Measurements from ENCODE around the gene RAP1GAP.
"Not testable (repeated sequence)": the region's sequence is repeated elsewhere in the genome, so short reads cannot be mapped to it uniquely, and the experiment has no call there.

Gene RAP1GAP

GRCh38 chr1:21574466-21575151, 94.5 kb downstream of the RAP1GAP start:
- H3K4me3 ChIP-seq (ENCODE audit: low read depth, low read length): no peak overlapping the region

DNA sequence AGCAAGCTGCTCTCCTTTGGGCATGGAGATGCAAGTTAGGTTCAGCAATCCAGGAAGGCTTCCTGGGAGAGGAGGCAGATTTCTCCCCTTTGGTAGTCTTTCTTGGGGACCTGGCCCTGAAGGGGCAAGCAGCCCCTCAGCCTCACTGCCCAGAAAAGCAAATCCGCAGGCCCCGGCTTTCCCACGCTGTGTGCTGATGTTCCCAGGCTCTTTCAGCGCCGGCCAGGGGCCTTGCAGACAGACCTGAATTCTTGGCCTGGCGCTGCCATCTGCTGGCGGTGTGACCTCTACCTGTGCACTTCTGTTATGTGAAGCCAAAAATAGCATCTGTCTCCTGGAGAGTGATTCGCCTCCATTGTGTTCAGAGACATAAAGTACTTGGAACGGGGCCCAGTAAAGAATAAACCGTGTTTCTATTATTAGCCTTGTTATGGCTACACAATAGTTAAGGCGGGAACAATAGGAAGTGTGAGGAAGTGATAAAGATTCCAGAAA, 95.1 kb downstream of the RAP1GAP start:
- no peak overlapping the region for H3K4me3 ChIP-seq (ENCODE audit: low read depth, low read length)

DNA sequence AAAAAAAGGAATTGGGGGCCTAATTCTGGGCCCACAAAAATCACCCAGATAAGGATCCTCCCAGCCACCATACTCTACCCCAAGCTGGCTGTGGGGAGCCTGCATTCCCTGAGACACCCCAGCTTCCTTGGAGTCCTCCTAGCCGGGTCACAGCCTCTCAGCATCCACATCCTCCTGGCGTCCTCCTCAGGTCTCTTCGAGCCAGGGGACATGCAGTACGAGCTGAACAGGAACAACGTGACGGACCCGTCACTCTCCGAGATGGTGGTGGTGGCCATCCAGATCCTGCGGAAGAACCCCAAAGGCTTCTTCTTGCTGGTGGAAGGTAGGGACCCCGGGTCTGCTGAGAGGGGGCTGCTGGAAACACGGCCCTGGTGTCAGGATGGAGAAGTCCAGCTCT, 95.7 kb downstream of the RAP1GAP start:
- H3K4me3 ChIP-seq (ENCODE audit: low read depth, low read length): no peak overlapping the region

DNA sequence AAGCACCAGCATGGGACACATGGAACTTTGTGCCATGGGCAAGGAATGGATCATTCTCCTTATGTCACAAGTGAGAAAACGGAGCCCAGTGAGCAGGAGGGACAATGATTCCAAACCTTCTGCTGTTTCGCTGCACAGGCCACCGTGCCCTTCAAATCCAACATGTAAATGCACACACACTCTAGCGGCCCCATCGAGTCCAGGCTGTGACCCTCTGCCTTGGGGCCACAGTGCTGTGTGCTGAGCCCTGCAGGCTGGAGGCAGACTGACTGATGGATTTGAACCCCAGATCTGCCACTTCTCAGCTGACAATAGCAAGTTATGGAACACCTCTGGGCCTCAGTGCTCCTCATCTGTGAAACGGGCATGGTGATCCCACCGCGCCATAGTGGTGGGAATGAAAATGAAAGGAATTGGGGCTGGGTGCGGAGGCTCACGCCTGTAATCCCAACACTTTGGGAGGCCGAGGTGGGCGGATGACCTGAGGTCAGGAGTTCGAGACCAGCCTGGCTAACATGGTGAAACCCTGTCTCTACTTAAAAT, 96.4 kb downstream of the RAP1GAP start:
- H3K4me3 ChIP-seq (ENCODE audit: low read depth, low read length): no peak overlapping the region

- H3K4me3 ChIP-seq (ENCODE audit: low read depth, low read length): no peak overlapping the region
These were observed 96.9 kb downstream of the RAP1GAP start for GRCh38 chr1:21572221-21572620.

- H3K4me3 ChIP-seq (ENCODE audit: low read depth, low read length): no peak overlapping the region
These were observed 98.3 kb downstream of the RAP1GAP start for GRCh38 chr1:21570885-21571284.

DNA sequence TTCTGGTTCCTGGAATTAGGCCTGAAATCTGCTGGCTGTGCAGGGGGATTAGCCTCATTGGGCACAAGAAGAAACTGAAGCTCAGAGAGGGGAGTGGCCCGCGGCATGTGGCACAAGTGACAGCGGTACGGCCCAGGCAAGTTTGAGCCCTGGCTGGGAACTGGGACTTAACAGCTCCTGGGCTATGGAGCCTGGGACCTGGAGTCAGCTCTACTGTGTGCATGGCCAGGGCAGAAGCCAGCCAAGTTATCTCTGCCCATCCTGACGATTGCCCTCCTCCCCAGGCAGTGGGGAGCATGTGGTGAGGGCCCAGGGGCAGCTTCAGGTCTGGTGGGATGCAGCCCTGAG, 98.7 kb downstream of the RAP1GAP start:
- H3K4me3 ChIP-seq (ENCODE audit: low read depth, low read length): no peak overlapping the region

DNA sequence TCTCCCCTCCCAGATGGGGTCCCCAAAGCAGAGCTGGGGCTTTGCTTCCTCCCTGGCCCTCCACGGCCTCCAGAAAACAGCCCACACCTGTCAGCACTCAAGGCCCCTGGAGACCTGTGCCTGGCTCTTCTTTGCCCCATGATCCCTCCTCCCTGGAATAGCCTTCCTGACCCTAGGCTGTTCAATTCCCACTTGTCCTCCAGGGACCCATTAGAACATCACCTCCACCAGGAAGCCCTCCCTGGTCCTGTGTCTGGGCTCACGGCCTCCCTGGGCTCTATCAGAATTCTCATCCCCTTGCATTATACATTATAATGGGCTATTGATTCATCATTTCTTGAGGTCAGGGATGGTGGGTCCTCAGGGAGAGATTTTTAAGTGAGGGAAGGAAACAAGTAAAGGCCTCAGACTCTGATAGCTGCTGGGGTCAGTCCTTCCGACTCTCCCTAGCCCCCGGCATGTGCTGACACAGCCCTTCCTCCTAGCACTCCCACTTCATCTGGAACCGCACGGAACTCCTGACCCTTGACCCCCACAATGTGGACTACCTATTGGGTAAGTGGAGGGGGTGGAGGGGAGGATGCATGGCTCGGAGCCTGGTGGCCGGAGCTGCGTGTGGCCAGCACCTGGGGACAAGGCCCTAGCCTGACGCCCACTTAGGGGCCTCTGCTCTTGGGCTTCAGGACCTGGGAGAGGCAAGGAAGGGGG, 99.2 kb downstream of the RAP1GAP start:
- no peak overlapping the region for H3K4me3 ChIP-seq (ENCODE audit: low read depth, low read length)

DNA sequence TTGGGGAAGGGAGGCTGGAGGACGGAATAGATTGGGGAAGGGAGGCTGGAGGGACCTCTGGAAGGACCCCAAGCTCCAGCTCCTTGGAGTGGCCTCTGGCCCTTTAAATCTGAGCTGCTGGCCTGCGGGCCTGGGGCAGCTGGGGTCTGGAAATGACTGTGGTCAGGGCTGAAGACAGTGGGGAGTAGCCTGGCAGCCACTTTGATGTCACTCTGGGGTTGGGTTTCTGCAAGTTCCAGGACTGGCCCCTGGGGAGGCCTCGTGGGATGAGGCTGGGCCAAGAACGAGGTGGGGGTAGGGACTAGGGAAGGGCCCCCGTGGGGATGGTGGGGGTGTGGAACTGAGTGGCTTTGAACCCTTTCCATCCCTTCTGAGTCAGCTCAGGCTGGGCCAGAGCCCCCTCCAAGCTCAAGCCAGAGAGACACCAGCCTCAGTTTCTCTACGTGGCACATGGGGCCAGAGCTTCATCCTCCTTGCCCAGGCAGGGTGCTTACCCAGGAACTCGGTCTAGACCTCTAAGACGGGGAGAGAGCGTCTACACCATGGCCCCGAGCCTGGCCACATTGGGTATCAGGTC, 100.3 kb downstream of the RAP1GAP start:
- no peak overlapping the region for H3K4me3 ChIP-seq (ENCODE audit: low read depth, low read length)

- H3K4me3 ChIP-seq (ENCODE audit: low read depth, low read length): no peak overlapping the region
These were observed 101.0 kb downstream of the RAP1GAP start for GRCh38 chr1:21568006-21568746.

GRCh38 chr1:21567241-21568005, 101.7 kb downstream of the RAP1GAP start:
- H3K4me3 ChIP-seq (ENCODE audit: low read depth, low read length): no peak overlapping the region

GRCh38 chr1:21566361-21566760, 102.8 kb downstream of the RAP1GAP start:
- H3K4me3 ChIP-seq (ENCODE audit: low read depth, low read length): not testable (repeated sequence)

DNA sequence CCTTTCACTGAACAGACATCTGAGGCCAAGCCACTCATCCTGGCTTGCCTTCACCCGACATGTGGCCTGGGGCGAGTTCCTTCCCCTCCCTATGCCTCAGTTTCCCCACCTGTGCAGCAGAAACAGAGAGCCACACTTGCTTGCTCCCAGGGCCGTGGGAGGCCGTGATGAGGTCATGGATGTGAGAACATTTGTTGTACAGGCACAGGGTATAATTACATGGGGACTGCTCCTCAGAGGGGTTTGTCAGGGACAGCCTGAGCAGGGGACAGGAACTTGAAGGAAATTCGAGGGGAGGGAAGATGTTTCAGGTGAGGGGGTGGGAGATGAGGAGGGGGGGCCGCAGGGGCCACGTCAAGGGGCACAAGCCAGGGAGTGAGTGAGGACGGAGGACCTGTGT, 103.9 kb downstream of the RAP1GAP start:
- H3K4me3 ChIP-seq (ENCODE audit: low read depth, low read length): no peak overlapping the region

DNA sequence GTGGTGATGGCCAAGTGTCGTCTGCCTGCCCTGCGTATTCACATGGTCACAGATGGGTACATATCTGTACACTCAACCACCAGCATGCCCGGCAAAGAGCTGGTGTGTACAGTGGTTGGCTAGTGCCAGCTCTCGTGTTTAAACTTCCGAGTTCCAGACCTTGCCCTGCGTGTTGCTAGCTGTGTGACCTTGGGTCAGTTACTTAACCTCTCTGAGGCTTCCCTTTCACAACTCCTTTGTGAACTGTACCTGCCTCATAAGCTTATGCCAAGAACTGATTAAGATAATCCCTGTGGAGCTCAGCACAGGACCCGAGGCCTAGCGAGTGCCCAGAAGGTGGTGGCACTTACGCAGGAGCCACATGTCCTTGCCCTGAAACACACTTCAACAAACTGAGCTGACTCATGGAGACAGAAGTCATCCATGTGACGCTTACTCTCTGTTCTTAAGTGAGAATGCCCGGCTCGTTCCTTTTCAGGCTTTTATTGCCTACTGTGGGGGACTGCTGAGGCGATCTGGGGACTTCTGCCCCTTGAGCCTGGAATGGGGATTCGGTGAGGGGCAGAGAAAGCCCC, 104.5 kb downstream of the RAP1GAP start:
- H3K4me3 ChIP-seq (ENCODE audit: low read depth, low read length): no peak overlapping the region

DNA sequence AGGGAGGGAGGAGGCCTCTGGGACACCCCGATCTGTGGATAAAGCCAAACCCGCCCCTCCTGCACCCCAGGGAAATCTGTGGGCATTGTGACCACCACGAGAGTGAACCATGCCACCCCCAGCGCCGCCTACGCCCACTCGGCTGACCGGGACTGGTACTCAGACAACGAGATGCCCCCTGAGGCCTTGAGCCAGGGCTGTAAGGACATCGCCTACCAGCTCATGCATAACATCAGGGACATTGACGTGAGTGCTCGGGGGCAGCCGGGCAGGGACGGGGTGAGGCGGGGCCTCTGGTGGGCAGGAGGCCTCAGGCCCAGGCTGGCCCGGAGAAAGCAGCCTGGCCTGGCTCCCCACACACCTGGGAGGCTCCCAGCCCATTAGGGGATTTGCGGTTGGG, 105.2 kb downstream of the RAP1GAP start:
- no peak overlapping the region for H3K4me3 ChIP-seq (ENCODE audit: low read depth, low read length)

- H3K4me3 ChIP-seq (ENCODE audit: low read depth, low read length): no peak overlapping the region
These were observed 106.3 kb downstream of the RAP1GAP start for GRCh38 chr1:21562896-21563295.

GRCh38 chr1:21560916-21561638, 108.1 kb downstream of the RAP1GAP start:
- no peak overlapping the region for H3K4me3 ChIP-seq (ENCODE audit: low read depth, low read length)

DNA sequence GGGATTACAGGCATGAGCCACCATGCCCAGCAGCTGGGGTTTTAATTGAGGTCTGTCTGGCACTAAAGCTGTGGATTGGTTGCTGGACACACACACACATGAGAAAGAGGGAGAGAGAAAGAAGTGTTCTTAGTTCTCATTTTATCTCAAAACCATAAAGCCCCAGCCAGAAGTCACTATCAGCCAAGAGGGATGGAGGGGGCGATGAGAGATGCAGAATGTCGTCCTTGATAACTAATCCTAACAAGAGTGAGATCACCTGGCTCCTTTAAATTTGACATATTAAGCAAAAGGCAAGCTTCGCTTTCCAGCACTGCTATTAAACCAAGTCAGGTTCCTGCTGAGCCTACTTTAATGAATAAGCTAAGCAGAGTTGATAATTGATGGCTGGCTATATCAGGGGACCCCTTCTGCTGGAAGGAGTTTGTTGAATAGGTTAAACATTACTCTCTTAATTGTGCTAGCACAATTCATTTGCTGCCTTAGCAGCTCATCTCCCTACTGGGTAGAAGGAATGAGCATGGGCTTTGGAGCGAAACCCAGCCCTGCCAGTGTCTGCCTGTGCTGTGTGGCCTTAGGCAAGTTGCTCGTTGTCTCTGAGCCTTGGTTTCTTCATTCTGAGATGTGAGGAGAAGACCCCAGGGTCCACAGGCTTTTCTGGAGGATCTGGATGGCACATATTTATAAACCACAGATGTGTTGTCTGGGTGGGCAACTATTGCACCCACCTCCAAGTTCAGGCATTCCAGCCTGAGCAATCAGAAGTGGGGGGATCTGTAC, 109.2 kb downstream of the RAP1GAP start:
- no peak overlapping the region for H3K4me3 ChIP-seq (ENCODE audit: low read depth, low read length)

Data from iPS-11a (cell line).